22Rv1 (cell line): ENCODE measurements around the gene SNX3.

ENCODE experiments used
- CTCF ChIP-seq: fragments of 450-650 bp; IDR thresholded peaks from 2 replicates; pipeline ENCODE4 v1.5.1; 2017; ENCODE audit warnings: mild to moderate bottlenecking
- ZFX ChIP-seq: fragments of 450-650 bp; IDR thresholded peaks from 2 replicates; pipeline ENCODE4 v1.6.1; 2017; ENCODE audit warnings: antibody characterized with exemption, borderline replicate concordance

GRCh38 chr6:108203189-108204112 lies 57.4 kb downstream of the SNX3 start:
- TF ChIP-seq ZFX (no peak), CTCF (no peak)
